Thyroid gland (tissue), 4 donors: ENCODE measurements around the gene JAG2.

Source experiments
- POLR2A ChIP-seq, 2 donors: fragments of 450-650 bp; IDR thresholded peaks; one replicate each; pipeline ENCODE4 v1.6.1; 2017; ENCODE audit warnings: antibody characterized with exemption in 2 of 2, mild to moderate bottlenecking in 2 of 2, moderate library complexity in 1 of 2
- TF ChIP-seq, protein P1 (sequence below), 6 experiments: fragments of 200-600 bp in 3 of 6; fragments of 450-650 bp in 3 of 6; sonication (generic) in 3 of 6; IDR thresholded peaks; one replicate each; pipeline ENCODE4 v1.5.1; 2016 to 2019; ENCODE audit warnings: antibody characterized with exemption in 6 of 6, mild to moderate bottlenecking in 2 of 6, inconsistent platforms in 1 of 6, moderate library complexity in 1 of 6

- TF ChIP-seq, protein P1, sequence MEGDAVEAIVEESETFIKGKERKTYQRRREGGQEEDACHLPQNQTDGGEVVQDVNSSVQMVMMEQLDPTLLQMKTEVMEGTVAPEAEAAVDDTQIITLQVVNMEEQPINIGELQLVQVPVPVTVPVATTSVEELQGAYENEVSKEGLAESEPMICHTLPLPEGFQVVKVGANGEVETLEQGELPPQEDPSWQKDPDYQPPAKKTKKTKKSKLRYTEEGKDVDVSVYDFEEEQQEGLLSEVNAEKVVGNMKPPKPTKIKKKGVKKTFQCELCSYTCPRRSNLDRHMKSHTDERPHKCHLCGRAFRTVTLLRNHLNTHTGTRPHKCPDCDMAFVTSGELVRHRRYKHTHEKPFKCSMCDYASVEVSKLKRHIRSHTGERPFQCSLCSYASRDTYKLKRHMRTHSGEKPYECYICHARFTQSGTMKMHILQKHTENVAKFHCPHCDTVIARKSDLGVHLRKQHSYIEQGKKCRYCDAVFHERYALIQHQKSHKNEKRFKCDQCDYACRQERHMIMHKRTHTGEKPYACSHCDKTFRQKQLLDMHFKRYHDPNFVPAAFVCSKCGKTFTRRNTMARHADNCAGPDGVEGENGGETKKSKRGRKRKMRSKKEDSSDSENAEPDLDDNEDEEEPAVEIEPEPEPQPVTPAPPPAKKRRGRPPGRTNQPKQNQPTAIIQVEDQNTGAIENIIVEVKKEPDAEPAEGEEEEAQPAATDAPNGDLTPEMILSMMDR (IDR thresholded peaks at IDR 0.05), result no peak
- TF ChIP-seq POLR2A (IDR thresholded peaks at IDR 0.05), result no peak
Measured at GRCh38 chr14:105207460-105207901, 38.9 kb upstream of the JAG2 start.
